HCT116 (cell line): ENCODE results near the gene PGAM5. TPM values are rescaled to one million over a fixed set of nuclear protein-coding genes. Genes with fewer than 3 reads are reported as not detected.

ENCODE experiments used
- ATAC-seq: fragments of 200-7000 bp; cut with Tn5 transposase; 2 replicates; pipeline ENCODE4 v1.9.1; 2020; ENCODE audit warnings: mild to moderate bottlenecking, moderate library complexity
- BruUV-seq: library from RNA; stranded (reverse); fragments of 400-500 nt; replicated peaks from 2 replicates; lab custom pipeline; 2021; lab: Mats Ljungman, UMichigan
- CTCF ChIA-PET: fragments of 300-600 bp; sonication (Branson Sonifier 250); formaldehyde crosslinking; loops from one replicate; lab custom pipeline; 2021; ENCODE audit warnings: antibody characterized with exemption; lab: Charles Lee
- POLR2A ChIA-PET: fragments of 300-600, 350-600 bp; sonication (Branson Sonifier 250); formaldehyde crosslinking; loops from one replicate; lab custom pipeline; 2021; ENCODE audit warnings: antibody characterized with exemption; lab: Charles Lee
- RAD21 ChIA-PET, 2 experiments: fragments of 300-600 bp; sonication (Branson Sonifier 250); formaldehyde crosslinking; loops; one replicate each; lab custom pipeline; 2023; ENCODE audit warnings: low total read pairs in 2 of 2; ENCODE audit not compliant: uncharacterized antibody in 2 of 2, unreplicated experiment in 2 of 2, low non-redundant PET in 1 of 2; lab: Charles Lee
- DNase-seq: peaks from one replicate; pipeline ENCODE4 v3.0.0-alpha.2; 2010; ENCODE audit warnings: low read depth, low spot score
- H2AFZ ChIP-seq: fragments of 200-600 bp; shearing (Covaris generic), sonication (generic); 2 replicates; pipeline ENCODE4 v1.6.1; 2017; ENCODE audit warnings: low read depth, mixed run types, mixed read lengths, antibody characterized with exemption, low read length; ENCODE audit not compliant: poor library complexity, severe bottlenecking
- H3K27ac ChIP-seq: 2 replicates; pipeline ENCODE4 v1.5.1; 2012; ENCODE audit warnings: low read depth, low read length
- H3K27me3 ChIP-seq: fragments of 200-600 bp; sonication (generic); 2 replicates; pipeline ENCODE4 v1.6.1; 2016; ENCODE audit warnings: mixed run types, low read length, mixed read lengths; ENCODE audit not compliant: insufficient read depth
- H3K36me3 ChIP-seq, 2 experiments: fragments of 200-500 bp in 1 of 2; fragments of 200-600 bp in 1 of 2; sonication (Bioruptor generic) in 1 of 2; sonication (generic) in 1 of 2; 2 replicates each; pipeline versions ENCODE4 v1.5.1 to v1.6.1; 2014 to 2016; ENCODE audit warnings: low read length in 2 of 2, inconsistent platforms in 1 of 2, mixed read lengths in 1 of 2, mixed run types in 1 of 2; ENCODE audit not compliant: insufficient read depth in 2 of 2, control insufficient read depth in 1 of 2
- H3K4me1 ChIP-seq, 2 experiments: fragments of 200-600 bp in 1 of 2; sonication (generic) in 1 of 2; 2 replicates each; pipeline versions ENCODE4 v1.5.1 to v1.6.1; 2012 to 2017; ENCODE audit warnings: low read length in 2 of 2, inconsistent platforms in 1 of 2, mild to moderate bottlenecking in 1 of 2, mixed read lengths in 1 of 2, mixed run types in 1 of 2, moderate library complexity in 1 of 2; ENCODE audit not compliant: insufficient read depth in 2 of 2, control insufficient read depth in 1 of 2
- H3K4me2 ChIP-seq: fragments of 200-600 bp; sonication (generic); 2 replicates; pipeline ENCODE4 v1.6.1; 2017; ENCODE audit warnings: mixed run types, low read length, mixed read lengths
- H3K4me3 ChIP-seq, 2 experiments: fragments of 200-600 bp in 1 of 2; sonication (generic) in 1 of 2; replicated peaks in 1 of 2; 2 replicates each; pipeline ENCODE4 v1.5.1; 2011 to 2016; ENCODE audit warnings: low read length in 2 of 2, control low read depth in 1 of 2, low read depth in 1 of 2, mild to moderate bottlenecking in 1 of 2, mixed read lengths in 1 of 2, mixed run types in 1 of 2
- H3K79me2 ChIP-seq: fragments of 200-600 bp; sonication (generic); 2 replicates; pipeline ENCODE4 v1.6.1; 2017; ENCODE audit warnings: mild to moderate bottlenecking, mixed run types, low read length, moderate library complexity, mixed read lengths; ENCODE audit not compliant: insufficient read depth
- H3K9ac ChIP-seq: fragments of 200-600 bp; sonication (generic); 2 replicates; pipeline ENCODE4 v1.6.1; 2016; ENCODE audit warnings: low read length, mixed read lengths
- H3K9me2 ChIP-seq: fragments of 200-600 bp; sonication (generic), shearing (Covaris generic); 2 replicates; pipeline ENCODE4 v1.6.1; 2017; ENCODE audit warnings: mixed run types, mild to moderate bottlenecking, moderate library complexity; ENCODE audit not compliant: insufficient read depth
- H3K9me3 ChIP-seq, 2 experiments: fragments of 200-500 bp in 1 of 2; fragments of 200-600 bp in 1 of 2; sonication (Bioruptor generic) in 1 of 2; sonication (generic) in 1 of 2; 2 replicates each; pipeline ENCODE4 v1.6.1; 2014 to 2017; ENCODE audit warnings: low read length in 2 of 2, mixed read lengths in 2 of 2, inconsistent platforms in 1 of 2, low read depth in 1 of 2, mild to moderate bottlenecking in 1 of 2, mixed run types in 1 of 2, moderate library complexity in 1 of 2; ENCODE audit not compliant: control insufficient read depth in 1 of 2, insufficient read depth in 1 of 2
- H4K20me1 ChIP-seq: fragments of 200-600 bp; sonication (generic), shearing (Covaris generic); 2 replicates; pipeline ENCODE4 v1.6.1; 2017; ENCODE audit warnings: mixed run types, mild to moderate bottlenecking, moderate library complexity; ENCODE audit not compliant: insufficient read depth
- CBX3 ChIP-seq: IDR thresholded peaks from 2 replicates; pipeline ENCODE4 v1.6.1; 2012; ENCODE audit warnings: low read depth
- CEBPB ChIP-seq: IDR thresholded peaks from 2 replicates; pipeline ENCODE4 v1.6.1; 2012; ENCODE audit warnings: low read depth
- EGR1 ChIP-seq: IDR thresholded peaks from 2 replicates; pipeline ENCODE4 v1.6.1; 2012; ENCODE audit warnings: low read depth
- ELF1 ChIP-seq: IDR thresholded peaks from 2 replicates; pipeline ENCODE4 v1.6.1; 2012; ENCODE audit warnings: low read depth, borderline replicate concordance
- EZH2 ChIP-seq: fragments of 200-600 bp; sonication (generic); IDR thresholded peaks from 2 replicates; pipeline ENCODE4 v1.6.1; 2017; ENCODE audit warnings: antibody characterized with exemption, mixed run types
- EZH2phosphoT487 ChIP-seq: fragments of 200-600 bp; IDR thresholded peaks from 2 replicates; pipeline ENCODE4 v1.6.1; 2018; ENCODE audit warnings: antibody characterized with exemption, borderline replicate concordance
- FOSL1 ChIP-seq: IDR thresholded peaks from 2 replicates; pipeline ENCODE4 v1.6.1; 2012; ENCODE audit warnings: low read depth
- JUND ChIP-seq: IDR thresholded peaks from 2 replicates; pipeline ENCODE4 v1.6.1; 2012
- MAX ChIP-seq: IDR thresholded peaks from 2 replicates; pipeline ENCODE4 v1.6.1; 2012
- POLR2A ChIP-seq: IDR thresholded peaks from 2 replicates; pipeline ENCODE4 v1.7.0; 2011; ENCODE audit warnings: borderline replicate concordance; ENCODE audit not compliant: insufficient read depth, insufficient read length; ENCODE audit errors: extremely low read depth
- RAD21 ChIP-seq: IDR thresholded peaks from 2 replicates; pipeline ENCODE4 v1.6.1; 2012; ENCODE audit warnings: low read depth, mild to moderate bottlenecking
- SIN3A ChIP-seq: IDR thresholded peaks from 2 replicates; pipeline ENCODE4 v1.6.1; 2012; ENCODE audit warnings: low read depth
- SP1 ChIP-seq: IDR thresholded peaks from 2 replicates; pipeline ENCODE4 v1.6.1; 2012; ENCODE audit warnings: low read depth
- SRF ChIP-seq: IDR thresholded peaks from 2 replicates; pipeline ENCODE4 v1.6.1; 2012; ENCODE audit warnings: low read depth
- TCF7L2 ChIP-seq: IDR thresholded peaks from 2 replicates; pipeline ENCODE4 v1.7.0; 2011; ENCODE audit warnings: borderline replicate concordance, inconsistent platforms; ENCODE audit not compliant: insufficient read depth, insufficient read length; ENCODE audit errors: extremely low read depth
- YY1 ChIP-seq: IDR thresholded peaks from 2 replicates; pipeline ENCODE4 v1.6.1; 2011; ENCODE audit warnings: low read length, low read depth, moderate library complexity, mild to moderate bottlenecking; ENCODE audit not compliant: insufficient replicate concordance; ENCODE audit errors: extremely low read depth
- ZFX ChIP-seq: fragments of 450-650 bp; IDR thresholded peaks from 2 replicates; pipeline ENCODE4 v1.6.1; 2017
- intact Hi-C: fragments of 100-400 bp; cut with micrococcal nuclease; formaldehyde crosslinking; loops from 2 replicates; pipeline ENCODE4 v1.10.0; 2022
- total RNA-seq: library from RNA; stranded (reverse); gene quantifications from one replicate; pipeline ENCODE4 v1.2.1, GENCODE V29; 2021; ENCODE audit not compliant: unreplicated experiment
- TF ChIP-seq, protein P1 (sequence below), 3 experiments: fragments of 200-600 bp in 1 of 3; sonication (generic) in 1 of 3; IDR thresholded peaks in 2 of 3; conservative IDR thresholded peaks in 1 of 3; 2 replicates each; pipeline ENCODE4 v1.5.1; 2012 to 2017; ENCODE audit warnings: low read depth in 2 of 3, low read length in 2 of 3, antibody characterized with exemption in 1 of 3, borderline replicate concordance in 1 of 3, control low read depth in 1 of 3, mild to moderate bottlenecking in 1 of 3, mixed read lengths in 1 of 3, mixed run types in 1 of 3, moderate library complexity in 1 of 3; ENCODE audit not compliant: insufficient read depth in 1 of 3
- TF ChIP-seq, protein P2 (sequence below): IDR thresholded peaks from 2 replicates; pipeline ENCODE4 v1.6.1; 2012
- TF ChIP-seq, protein P3 (sequence below): IDR thresholded peaks from 2 replicates; pipeline ENCODE4 v1.6.1; 2012; ENCODE audit warnings: low read depth

The PGAM5 gene
- total RNA-seq, 1 experiment from 2014 or later = 98.3 TPM

DNA sequence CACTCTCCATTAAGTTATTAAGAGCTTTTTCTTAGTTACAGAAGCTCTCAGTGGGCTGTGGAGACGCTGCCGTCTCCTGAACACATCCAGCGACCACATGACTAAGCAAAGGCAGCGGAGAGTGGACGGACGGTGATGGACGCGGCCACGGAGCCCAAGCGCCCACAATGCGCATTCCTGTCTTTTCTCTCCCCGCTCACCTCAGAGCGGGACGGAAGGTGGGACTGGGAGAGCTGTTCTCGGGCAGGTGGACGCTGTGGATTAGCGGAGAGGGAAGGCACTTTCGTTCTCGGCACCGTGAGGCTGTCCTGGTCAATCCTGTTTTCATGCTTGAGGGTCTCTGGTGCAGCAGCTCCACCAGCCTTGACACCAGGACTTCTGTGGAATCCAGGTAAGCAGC, 53.6 kb downstream of the PGAM5 start:
- Histone ChIP-seq H3K4me3 (no peak overlapping the region), H3K4me2 (no peak overlapping the region), H4K20me1 (peaks cover 6% of the 10 kb centered on the region; the same call in 1 of the 2 replicates), H3K9me3 (no peaks in the 10 kb centered on the region), H3K27me3 (no peaks in the 10 kb centered on the region), H2AFZ (no peak overlapping the region), H3K9me2 (no peaks in the 10 kb centered on the region), H3K79me2 (peaks cover 26% of the 10 kb centered on the region), H3K9ac (no peak overlapping the region), H3K27ac (no peak overlapping the region), H3K36me3 (no peaks in the 10 kb centered on the region), H3K4me1 (peaks cover 11 to 24% of the 10 kb centered on the region in 2 experiments)
- no TSS peak for BruUV-seq
- TF ChIP-seq TCF7L2 (no peak), RAD21 (no peak), EGR1 (no peak), JUND (no peak), CEBPB (no peak), SP1 (no peak), ELF1 (no peak), CBX3 (no peak), EZH2phosphoT487 (no peak), MAX (no peak), EZH2 (no peak), SIN3A (no peak), ZFX (no peak), FOSL1 (no peak), YY1 (no peak), SRF (no peak), POLR2A (no peak)
- TF ChIP-seq, protein P1, sequence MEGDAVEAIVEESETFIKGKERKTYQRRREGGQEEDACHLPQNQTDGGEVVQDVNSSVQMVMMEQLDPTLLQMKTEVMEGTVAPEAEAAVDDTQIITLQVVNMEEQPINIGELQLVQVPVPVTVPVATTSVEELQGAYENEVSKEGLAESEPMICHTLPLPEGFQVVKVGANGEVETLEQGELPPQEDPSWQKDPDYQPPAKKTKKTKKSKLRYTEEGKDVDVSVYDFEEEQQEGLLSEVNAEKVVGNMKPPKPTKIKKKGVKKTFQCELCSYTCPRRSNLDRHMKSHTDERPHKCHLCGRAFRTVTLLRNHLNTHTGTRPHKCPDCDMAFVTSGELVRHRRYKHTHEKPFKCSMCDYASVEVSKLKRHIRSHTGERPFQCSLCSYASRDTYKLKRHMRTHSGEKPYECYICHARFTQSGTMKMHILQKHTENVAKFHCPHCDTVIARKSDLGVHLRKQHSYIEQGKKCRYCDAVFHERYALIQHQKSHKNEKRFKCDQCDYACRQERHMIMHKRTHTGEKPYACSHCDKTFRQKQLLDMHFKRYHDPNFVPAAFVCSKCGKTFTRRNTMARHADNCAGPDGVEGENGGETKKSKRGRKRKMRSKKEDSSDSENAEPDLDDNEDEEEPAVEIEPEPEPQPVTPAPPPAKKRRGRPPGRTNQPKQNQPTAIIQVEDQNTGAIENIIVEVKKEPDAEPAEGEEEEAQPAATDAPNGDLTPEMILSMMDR (IDR thresholded peaks at IDR 0.05 in 2 of 3, conservative IDR thresholded peaks at IDR 0.05 in 1 of 3; ENCODE audit: borderline replicate concordance in 1 of 3, insufficient read depth in 1 of 3, low read depth in 2 of 3, low read length in 2 of 3) = no peak
- TF ChIP-seq, protein P2, sequence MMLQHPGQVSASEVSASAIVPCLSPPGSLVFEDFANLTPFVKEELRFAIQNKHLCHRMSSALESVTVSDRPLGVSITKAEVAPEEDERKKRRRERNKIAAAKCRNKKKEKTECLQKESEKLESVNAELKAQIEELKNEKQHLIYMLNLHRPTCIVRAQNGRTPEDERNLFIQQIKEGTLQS = no peak
- TF ChIP-seq, protein P3, sequence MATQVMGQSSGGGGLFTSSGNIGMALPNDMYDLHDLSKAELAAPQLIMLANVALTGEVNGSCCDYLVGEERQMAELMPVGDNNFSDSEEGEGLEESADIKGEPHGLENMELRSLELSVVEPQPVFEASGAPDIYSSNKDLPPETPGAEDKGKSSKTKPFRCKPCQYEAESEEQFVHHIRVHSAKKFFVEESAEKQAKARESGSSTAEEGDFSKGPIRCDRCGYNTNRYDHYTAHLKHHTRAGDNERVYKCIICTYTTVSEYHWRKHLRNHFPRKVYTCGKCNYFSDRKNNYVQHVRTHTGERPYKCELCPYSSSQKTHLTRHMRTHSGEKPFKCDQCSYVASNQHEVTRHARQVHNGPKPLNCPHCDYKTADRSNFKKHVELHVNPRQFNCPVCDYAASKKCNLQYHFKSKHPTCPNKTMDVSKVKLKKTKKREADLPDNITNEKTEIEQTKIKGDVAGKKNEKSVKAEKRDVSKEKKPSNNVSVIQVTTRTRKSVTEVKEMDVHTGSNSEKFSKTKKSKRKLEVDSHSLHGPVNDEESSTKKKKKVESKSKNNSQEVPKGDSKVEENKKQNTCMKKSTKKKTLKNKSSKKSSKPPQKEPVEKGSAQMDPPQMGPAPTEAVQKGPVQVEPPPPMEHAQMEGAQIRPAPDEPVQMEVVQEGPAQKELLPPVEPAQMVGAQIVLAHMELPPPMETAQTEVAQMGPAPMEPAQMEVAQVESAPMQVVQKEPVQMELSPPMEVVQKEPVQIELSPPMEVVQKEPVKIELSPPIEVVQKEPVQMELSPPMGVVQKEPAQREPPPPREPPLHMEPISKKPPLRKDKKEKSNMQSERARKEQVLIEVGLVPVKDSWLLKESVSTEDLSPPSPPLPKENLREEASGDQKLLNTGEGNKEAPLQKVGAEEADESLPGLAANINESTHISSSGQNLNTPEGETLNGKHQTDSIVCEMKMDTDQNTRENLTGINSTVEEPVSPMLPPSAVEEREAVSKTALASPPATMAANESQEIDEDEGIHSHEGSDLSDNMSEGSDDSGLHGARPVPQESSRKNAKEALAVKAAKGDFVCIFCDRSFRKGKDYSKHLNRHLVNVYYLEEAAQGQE = no peak
- ChIA-PET CTCF (no interaction called here), POLR2A (no interaction called here), RAD21 (no interaction called here)
- intact Hi-C loops = loop anchor here (10.0 kb wide), 1 partner anchor 61 kb away; the partner anchor contains the start of gene GOLGA3
- ATAC-seq (no peak), DNase-seq (no peak)
